ENCODE data around the gene APCDD1.

GRCh38 chr18:10490401-10491165 lies 36.1 kb downstream of the APCDD1 start:
- TF ChIP-seq EZH2 (IDR thresholded peaks at IDR 0.05; ENCODE audit: borderline replicate concordance, low read depth, low read length, severe bottlenecking) = no peak
- TF ChIP-seq CTCF (IDR thresholded peaks at IDR 0.05; ENCODE audit: borderline replicate concordance, extremely low read depth, low read length, poor library complexity, severe bottlenecking) = peak; percentile 92
